HEK293 (cell line): ENCODE results near the gene APOBEC3H.

Source experiments
- CTCF ChIA-PET: fragments of 350-600 bp; formaldehyde crosslinking; extraction: SDS; loops from one replicate; lab custom pipeline; 2021; ENCODE audit warnings: antibody characterized with exemption; lab: Yijun Ruan, JAX
- POLR2A ChIA-PET: fragments of 300-600 bp; formaldehyde crosslinking; extraction: SDS; loops from one replicate; lab custom pipeline; 2020; ENCODE audit warnings: antibody characterized with exemption, inconsistent platforms; lab: Yijun Ruan, JAX
- H3K27ac ChIP-seq: fragments of 200-500 bp; sonication (Bioruptor generic); 2 replicates; pipeline ENCODE4 v1.5.1; 2014; ENCODE audit warnings: low read depth, low read length, control low read depth, inconsistent platforms; ENCODE audit errors: extremely low read depth
- H3K36me3 ChIP-seq, 2 experiments: fragments of 200-500 bp in 1 of 2; sonication (Bioruptor generic) in 1 of 2; 1 replicate in 1 of 2; 2 replicates in 1 of 2; pipeline ENCODE4 v1.5.1; 2014 to 2017; ENCODE audit warnings: inconsistent platforms in 2 of 2, low read length in 2 of 2; ENCODE audit not compliant: control insufficient read depth in 2 of 2, insufficient read depth in 1 of 2
- H3K4me1 ChIP-seq: fragments of 200-500 bp; sonication (Bioruptor generic); 2 replicates; pipeline ENCODE4 v1.5.1; 2014; ENCODE audit warnings: mild to moderate bottlenecking, low read length, inconsistent platforms; ENCODE audit not compliant: control insufficient read depth, insufficient read depth
- H3K4me3 ChIP-seq: 2 replicates; pipeline ENCODE4 v1.5.1; 2011; ENCODE audit warnings: low read depth, mild to moderate bottlenecking, control low read depth, low read length, moderate library complexity
- H3K9me3 ChIP-seq: fragments of 200-500 bp; sonication (Bioruptor generic); 2 replicates; pipeline ENCODE4 v1.5.1; 2014; ENCODE audit warnings: low read depth, low read length, inconsistent platforms; ENCODE audit not compliant: control insufficient read depth, insufficient read depth
- PRDM10 ChIP-seq: fragments of 450-650 bp; formaldehyde crosslinking; IDR thresholded peaks from 2 replicates; pipeline ENCODE4 v1.5.1; 2016; ENCODE audit warnings: missing biosample characterization, missing genetic modification characterization
- SP2 ChIP-seq: fragments of 450-650 bp; formaldehyde crosslinking; IDR thresholded peaks from 2 replicates; pipeline ENCODE4 v1.5.1; 2016; ENCODE audit warnings: missing biosample characterization, missing genetic modification characterization
- TRIM28 ChIP-seq: IDR thresholded peaks from 2 replicates; pipeline ENCODE4 v1.6.1; 2011; ENCODE audit warnings: low read length, control low read depth, borderline replicate concordance
- ZBTB1 ChIP-seq: fragments of 450-650 bp; formaldehyde crosslinking; IDR thresholded peaks from 2 replicates; pipeline ENCODE4 v1.5.1; 2016; ENCODE audit warnings: missing biosample characterization, missing genetic modification characterization
- ZBTB11 ChIP-seq: fragments of 450-650 bp; formaldehyde crosslinking; conservative IDR thresholded peaks from 2 replicates; pipeline ENCODE4 v1.5.1; 2016; ENCODE audit warnings: low read depth, missing biosample characterization, missing genetic modification characterization
- ZFP41 ChIP-seq: fragments of 450-650 bp; formaldehyde crosslinking; IDR thresholded peaks from 2 replicates; pipeline ENCODE4 v1.5.1; 2016; ENCODE audit warnings: missing biosample characterization, missing genetic modification characterization, borderline replicate concordance
- ZNF133 ChIP-seq: fragments of 450-650 bp; formaldehyde crosslinking; IDR thresholded peaks from 2 replicates; pipeline ENCODE4 v1.5.1; 2016; ENCODE audit warnings: missing biosample characterization, missing genetic modification characterization
- ZNF214 ChIP-seq: fragments of 450-650 bp; formaldehyde crosslinking; IDR thresholded peaks from 2 replicates; pipeline ENCODE4 v1.5.1; 2017; ENCODE audit warnings: missing biosample characterization, mild to moderate bottlenecking, missing genetic modification characterization, borderline replicate concordance
- ZNF26 ChIP-seq: fragments of 450-650 bp; formaldehyde crosslinking; IDR thresholded peaks from 2 replicates; pipeline ENCODE4 v1.5.1; 2016; ENCODE audit warnings: missing biosample characterization, missing genetic modification characterization
- ZNF274 ChIP-seq, 2 experiments: fragments of 200-500 bp in 1 of 2; fragments of 450-650 bp in 1 of 2; sonication (Bioruptor generic) in 1 of 2; formaldehyde crosslinking in 1 of 2; IDR thresholded peaks; 2 replicates each; pipeline versions ENCODE4 v1.5.1 to v1.6.1; 2014 to 2016; ENCODE audit warnings: borderline replicate concordance in 1 of 2, inconsistent platforms in 1 of 2, low read length in 1 of 2, missing biosample characterization in 1 of 2, missing genetic modification characterization in 1 of 2
- ZNF335 ChIP-seq: fragments of 450-650 bp; formaldehyde crosslinking; conservative IDR thresholded peaks from 2 replicates; pipeline ENCODE4 v1.5.1; 2016; ENCODE audit warnings: missing biosample characterization, missing genetic modification characterization
- ZNF362 ChIP-seq: fragments of 450-650 bp; formaldehyde crosslinking; IDR thresholded peaks from 2 replicates; pipeline ENCODE4 v1.5.1; 2016; ENCODE audit warnings: missing biosample characterization, missing genetic modification characterization
- ZNF433 ChIP-seq: fragments of 450-650 bp; formaldehyde crosslinking; IDR thresholded peaks from 2 replicates; pipeline ENCODE4 v1.5.1; 2016; ENCODE audit warnings: missing biosample characterization, missing genetic modification characterization, low read depth
- ZNF560 ChIP-seq: fragments of 450-650 bp; formaldehyde crosslinking; IDR thresholded peaks from 2 replicates; pipeline ENCODE4 v1.5.1; 2017; ENCODE audit warnings: missing biosample characterization, missing genetic modification characterization, borderline replicate concordance
- ZNF677 ChIP-seq: fragments of 450-650 bp; IDR thresholded peaks from 2 replicates; pipeline ENCODE4 v1.5.0; 2018; ENCODE audit warnings: missing biosample characterization, mild to moderate bottlenecking, missing genetic modification characterization, moderate library complexity
- ZNF704 ChIP-seq: fragments of 450-650 bp; formaldehyde crosslinking; IDR thresholded peaks from 2 replicates; pipeline ENCODE4 v1.5.1; 2016; ENCODE audit warnings: missing biosample characterization, missing genetic modification characterization
- ZNF768 ChIP-seq: fragments of 450-650 bp; formaldehyde crosslinking; IDR thresholded peaks from 2 replicates; pipeline ENCODE4 v1.5.1; 2018; ENCODE audit warnings: missing biosample characterization, mild to moderate bottlenecking, missing genetic modification characterization
- ZNF792 ChIP-seq: fragments of 450-650 bp; formaldehyde crosslinking; IDR thresholded peaks from 2 replicates; pipeline ENCODE4 v1.5.1; 2016; ENCODE audit warnings: missing biosample characterization, missing genetic modification characterization
- ZXDB ChIP-seq: fragments of 450-650 bp; formaldehyde crosslinking; IDR thresholded peaks from 2 replicates; pipeline ENCODE4 v1.5.1; 2016; ENCODE audit warnings: missing biosample characterization, missing genetic modification characterization

The APOBEC3H gene

GRCh38 chr22:39109361-39109760 lies 12.3 kb downstream of the APOBEC3H start (continued):
- no peak for TF ChIP-seq ZFP41
- no peak for TF ChIP-seq ZNF792 (tag by site-specific recombination)

- Histone ChIP-seq H3K4me1 (no peaks in the 10 kb centered on the region), H3K9me3 (no peaks in the 10 kb centered on the region), H3K27ac (no peak overlapping the region), H3K36me3 (no peaks in the 10 kb centered on the region), H3K4me3 (no peak overlapping the region)
- ChIA-PET POLR2A (interaction anchor here (0.9 kb wide), 1 partner anchor 14 kb away, joined by 3 read pairs; the partner anchor contains the start of gene APOBEC3H), CTCF (interaction anchor here (0.9 to 1.6 kb wide), 4 partner anchors 12 to 342 kb away, joined by 3 to 6 read pairs (median 4); no protein-coding TSS in a partner anchor)
- TF ChIP-seq TRIM28 (peak; percentile 81; the same call in 1 of the 2 replicates), ZNF704 (tag by site-specific recombination) (no peak)
Observed at GRCh38 chr22:39110631-39111561, 13.9 kb downstream of the APOBEC3H start.

GRCh38 chr22:39114112-39114511 lies 17.1 kb downstream of the APOBEC3H start:
- ChIA-PET POLR2A (interaction anchor here (0.6 to 0.8 kb wide), 2 partner anchors 45 to 243 kb away, joined by 3 to 4 read pairs; no protein-coding TSS in a partner anchor), CTCF (interaction anchor here (0.7 to 1.5 kb wide), 3 partner anchors 8 to 244 kb away, joined by 3 to 10 read pairs (median 4); no protein-coding TSS in a partner anchor)
- no peaks in the 10 kb centered on the region for H3K9me3 ChIP-seq
- H3K36me3 ChIP-seq, result no peaks in the 10 kb centered on the region
- no peak overlapping the region for H3K27ac ChIP-seq
- H3K4me3 ChIP-seq, result no peak overlapping the region
- H3K4me1 ChIP-seq, result no peaks in the 10 kb centered on the region
- TF ChIP-seq ZXDB (tag by site-specific recombination) (no peak), SP2 (tag by site-specific recombination) (no peak), ZNF433 (no peak), ZBTB11 (tag by site-specific recombination) (no peak), ZNF214 (tag by site-specific recombination) (no peak), ZNF677 (no peak), ZBTB1 (tag by site-specific recombination) (no peak), ZNF274 (IDR thresholded peaks at IDR 0.05; ENCODE audit: low read length) (no peak), ZNF274 (tag by site-specific recombination; IDR thresholded peaks at IDR 0.05; ENCODE audit: borderline replicate concordance) (no peak), ZNF768 (tag by site-specific recombination) (no peak), PRDM10 (tag by site-specific recombination) (peak; percentile 76), TRIM28 (0 out of 2 replicates have a peak, but pooled peaks have one; percentile 20), ZNF362 (tag by site-specific recombination) (no peak), ZNF26 (tag by site-specific recombination) (no peak), ZNF560 (no peak), ZNF335 (tag by site-specific recombination) (no peak), ZNF133 (no peak)
